GM18505 (cell line): ENCODE data around the gene CGB8.
"Not testable (repeated sequence)": the region's sequence is repeated elsewhere in the genome, so short reads cannot be mapped to it uniquely, and the experiment has no call there.

Experiments used
- ATAC-seq: cut with Tn5 transposase; IDR thresholded peaks from one replicate; pipeline ENCODE4 v1.9.1; 2021; ENCODE audit not compliant: unreplicated experiment
- POLR2A ChIP-seq: IDR thresholded peaks from 4 replicates; pipeline ENCODE4 v1.6.1; 2011; ENCODE audit warnings: borderline replicate concordance; ENCODE audit not compliant: insufficient read depth, insufficient read length; ENCODE audit errors: extremely low read depth

The CGB8 gene

DNA sequence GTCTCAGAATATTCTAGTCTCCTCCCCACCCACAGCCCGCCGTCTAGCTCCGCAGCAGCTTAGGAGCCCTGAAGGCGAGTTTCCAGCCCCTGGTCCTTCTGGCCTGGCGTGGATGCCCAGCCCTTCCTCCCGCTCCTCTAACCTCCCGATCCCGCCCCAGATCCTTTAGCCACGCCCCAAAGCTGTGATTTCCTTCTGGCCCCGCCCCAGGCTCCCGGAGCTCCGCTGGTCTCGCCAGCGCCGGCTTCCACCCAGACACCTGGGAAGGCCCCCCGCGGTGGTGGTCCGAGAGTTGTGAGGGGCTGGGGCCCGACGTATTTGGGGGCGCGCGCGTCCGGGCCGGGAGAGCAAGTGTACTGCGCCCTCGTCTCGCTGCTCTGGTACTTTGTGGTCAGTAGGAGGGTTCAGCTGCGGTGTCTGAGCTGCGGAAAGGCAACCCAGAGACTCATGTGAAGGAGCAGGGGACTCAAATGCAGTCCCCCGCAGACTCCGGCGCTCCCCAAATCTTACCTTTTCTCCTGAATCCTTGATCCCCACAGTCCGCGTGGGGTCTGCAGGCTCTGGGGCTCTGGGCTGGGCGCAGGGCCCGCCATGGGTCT lies 8.8 kb upstream of the CGB8 start, which contains the start of gene CGB7:
Gene CGB7 (minus strand): TSS at position 114 of the 599 bp plus-strand sequence. CDS start 2,374 bp downstream, outside the sequence.
- no peak for TF ChIP-seq POLR2A
- no peak for ATAC-seq

DNA sequence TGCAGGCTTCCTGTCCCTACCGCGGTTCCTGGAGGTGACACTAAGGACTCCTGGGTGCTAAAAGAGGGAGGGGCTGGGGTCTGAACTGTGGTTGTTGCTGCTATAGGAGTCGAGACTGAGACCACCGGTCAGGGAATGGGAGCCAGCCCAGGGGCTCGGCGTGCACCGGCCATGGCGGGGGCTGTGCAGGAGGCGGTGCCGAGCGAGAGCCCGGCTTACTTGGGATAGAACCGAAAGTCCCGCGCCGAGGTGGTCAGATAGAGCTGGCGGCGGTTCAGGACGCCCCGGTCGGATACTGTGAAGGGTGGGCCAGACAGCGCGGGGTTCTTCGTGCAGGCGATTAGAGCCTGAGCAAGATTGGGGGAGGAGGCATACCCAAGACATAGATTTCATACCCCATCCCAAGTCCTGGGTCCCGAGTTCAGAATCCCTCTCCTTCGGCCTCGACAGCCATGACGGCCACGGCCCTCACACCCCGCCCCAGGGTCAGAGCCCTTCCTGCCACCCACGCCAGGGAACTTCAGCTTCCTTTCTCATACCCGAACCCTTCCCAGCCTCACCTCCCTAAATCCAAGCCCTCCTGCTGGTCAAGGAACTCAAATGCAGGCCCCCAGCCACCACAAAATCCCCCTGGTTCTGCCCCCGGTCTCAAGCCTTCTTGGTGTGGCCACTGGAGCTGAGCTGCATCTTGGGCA lies 8.1 kb upstream of the CGB8 start:
- ATAC-seq: not testable (repeated sequence)

DNA sequence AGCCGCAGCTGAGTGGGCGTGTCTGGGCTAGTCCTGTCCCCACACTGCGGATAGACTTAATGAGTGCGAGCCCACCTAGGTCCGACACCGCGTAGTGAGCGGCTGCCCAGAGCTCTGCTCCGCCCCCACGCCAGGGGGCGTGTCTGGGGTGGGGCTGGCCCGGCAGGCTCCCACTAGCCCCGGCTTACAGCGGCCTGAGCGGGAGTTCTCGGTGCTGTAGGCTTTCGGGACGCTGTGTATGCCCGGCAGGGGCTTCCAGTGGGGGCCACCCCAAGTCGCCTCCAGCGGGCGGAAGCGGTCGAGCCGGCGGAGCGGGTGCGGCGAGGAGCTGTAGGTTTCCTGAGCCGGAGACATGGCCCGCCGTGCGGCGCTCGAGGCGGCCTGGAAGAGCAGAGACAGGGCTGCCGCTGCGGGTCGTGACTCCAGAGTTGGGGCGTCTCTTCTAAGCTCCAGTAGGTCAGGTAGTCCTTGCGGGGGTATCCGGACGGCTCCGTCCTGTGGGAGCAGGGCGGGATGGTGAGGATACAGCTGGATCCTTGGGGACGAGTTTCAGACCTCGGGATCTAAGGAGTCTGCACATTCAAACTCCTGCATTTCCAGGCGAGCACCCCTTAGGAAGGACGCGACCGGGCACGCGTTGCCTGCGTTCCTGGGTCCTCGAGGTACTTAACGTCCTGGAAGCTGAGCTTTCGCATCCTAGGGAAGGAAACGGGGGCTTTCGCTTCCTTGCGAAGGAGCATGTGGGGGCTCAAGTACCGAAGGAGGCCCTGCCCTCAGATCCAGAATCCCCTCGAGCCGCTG lies 7.4 kb upstream of the CGB8 start:
- ATAC-seq: no peak
- no peak for TF ChIP-seq POLR2A

DNA sequence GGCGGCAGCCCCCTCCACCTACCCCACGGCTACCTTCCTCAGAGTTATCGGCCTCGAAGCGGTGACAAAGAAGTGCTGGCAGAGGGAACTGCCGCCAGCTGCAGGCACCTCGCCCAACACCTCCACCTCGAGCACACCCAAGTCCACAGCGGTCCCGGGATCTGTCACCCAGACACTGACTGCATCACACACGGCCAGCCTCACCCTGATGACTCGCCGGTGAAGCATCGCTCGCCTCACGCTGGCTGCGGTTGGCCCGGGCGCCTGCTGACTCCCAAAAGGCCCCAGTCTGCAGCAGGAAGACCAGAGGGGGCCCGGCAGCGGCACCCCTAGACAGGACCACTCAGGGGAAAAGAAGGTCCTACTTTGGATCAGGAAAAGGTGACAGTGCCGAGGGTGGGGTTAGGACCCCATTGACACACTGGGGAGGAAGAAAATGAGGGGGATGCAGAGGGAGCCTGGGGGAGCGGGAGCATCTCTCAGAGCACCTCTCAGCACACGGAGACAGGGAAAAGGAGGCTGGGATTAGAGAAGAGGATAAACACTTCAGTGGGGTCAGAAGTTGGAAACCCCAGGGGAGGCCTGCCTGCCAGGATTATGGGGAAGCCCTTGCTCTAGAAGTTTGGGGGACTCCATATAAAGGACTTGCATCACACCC lies 1.6 kb upstream of the CGB8 start:
- ATAC-seq: not testable (repeated sequence)

DNA sequence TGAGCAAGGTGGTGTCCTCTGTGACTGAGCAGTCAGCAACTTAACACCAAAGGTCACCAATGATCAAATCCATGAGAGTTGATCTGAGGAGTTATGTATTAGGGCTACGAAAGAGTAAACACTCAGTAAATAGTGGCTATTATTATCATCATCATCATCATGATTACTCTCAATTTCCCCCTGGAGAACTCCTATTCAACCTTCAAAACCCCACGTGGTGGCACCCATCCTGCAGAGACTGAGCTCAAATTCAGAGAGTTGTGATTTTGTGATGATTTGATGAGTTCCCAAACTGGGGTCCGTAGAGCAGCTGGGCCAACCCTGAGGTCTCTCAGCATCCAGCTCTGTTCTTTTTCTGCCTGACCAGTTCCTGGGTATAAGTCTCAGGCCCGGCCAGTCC lies 923 bp upstream of the CGB8 start:
- ATAC-seq: not testable (repeated sequence)

DNA sequence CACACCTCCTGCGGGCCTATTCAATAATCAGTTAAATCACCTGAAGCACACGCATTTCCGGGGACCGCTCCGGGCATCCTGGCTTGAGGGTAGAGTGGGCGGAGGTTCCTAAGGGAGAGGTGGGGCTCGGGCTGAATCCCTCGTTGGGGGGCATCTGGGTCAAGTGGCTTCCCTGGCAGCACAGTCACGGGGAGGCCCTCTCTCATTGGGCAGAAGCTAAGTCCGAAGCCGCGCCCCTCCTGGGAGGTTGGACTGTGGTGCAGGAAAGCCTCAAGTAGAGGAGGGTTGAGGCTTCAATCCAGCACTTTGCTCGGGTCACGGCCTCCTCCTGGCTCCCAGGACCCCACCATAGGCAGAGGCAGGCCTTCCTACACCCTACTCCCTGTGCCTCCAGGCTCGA lies 5.4 kb downstream of the CGB8 start, which contains the start of gene CGB5:
Gene CGB5 (plus strand): TSS at position 301 of the 400 bp plus-strand sequence. CDS start 362 bp downstream, outside the sequence.
- ATAC-seq: not testable (repeated sequence)

DNA sequence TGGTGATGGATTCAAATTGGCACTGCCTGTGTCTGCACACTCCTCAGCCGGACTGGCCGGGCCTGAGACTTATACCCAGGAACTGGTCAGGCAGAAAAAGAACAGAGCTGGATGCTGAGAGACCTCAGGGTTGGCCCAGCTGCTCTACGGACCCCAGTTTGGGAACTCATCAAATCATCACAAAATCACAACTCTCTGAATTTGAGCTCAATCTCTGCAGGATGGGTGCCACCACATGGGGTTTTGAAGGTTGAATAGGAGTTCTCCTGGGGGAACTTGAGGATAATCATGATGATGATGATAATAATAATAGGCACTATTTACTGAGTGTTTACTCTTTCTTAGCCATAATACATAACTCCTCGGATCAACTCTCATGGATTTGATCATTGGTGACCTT lies 6.2 kb downstream of the CGB8 start:
- not testable (repeated sequence) for ATAC-seq

DNA sequence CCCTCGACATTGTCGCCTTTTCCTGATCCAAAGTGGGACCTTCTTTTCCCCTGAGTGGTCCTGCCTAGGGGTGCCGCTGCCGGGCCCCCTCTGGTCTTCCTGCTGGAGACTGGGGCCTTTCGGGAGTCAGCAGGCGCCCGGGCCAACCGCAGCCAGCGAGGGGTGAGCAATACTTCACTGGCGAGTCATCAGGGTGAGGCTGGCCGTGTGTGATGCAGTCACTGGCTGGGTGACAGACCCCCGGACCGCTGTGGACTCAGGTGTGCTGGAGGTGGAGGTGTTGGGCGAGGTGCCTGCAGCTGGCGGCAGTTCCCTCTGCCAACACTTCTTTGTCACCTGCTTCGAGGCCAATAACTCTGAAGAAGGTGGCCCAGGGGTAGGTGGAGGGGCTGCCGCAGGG lies 6.7 kb downstream of the CGB8 start:
- no peak for TF ChIP-seq POLR2A
- ATAC-seq: no peak

DNA sequence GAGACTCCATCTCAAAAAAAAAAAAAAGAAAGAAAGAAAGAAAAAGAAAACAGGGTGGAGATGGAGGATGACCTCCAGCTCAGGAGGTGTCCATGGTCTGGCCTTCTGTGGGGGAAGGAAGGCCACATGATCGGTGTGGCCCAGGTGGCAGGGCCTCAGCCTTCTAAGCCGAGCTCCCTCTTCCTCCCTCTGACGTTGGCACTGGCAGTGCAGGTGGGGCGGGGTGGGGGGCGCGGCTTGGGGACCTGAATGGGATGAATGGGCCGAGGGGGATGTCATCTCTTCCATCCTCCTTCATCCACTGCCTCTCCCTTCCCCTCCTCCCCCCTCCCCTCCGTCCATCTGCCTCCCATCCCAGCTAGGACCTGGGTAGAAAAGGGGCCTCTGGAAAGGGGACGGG lies 9.2 kb downstream of the CGB8 start:
- ATAC-seq: not testable (repeated sequence)

DNA sequence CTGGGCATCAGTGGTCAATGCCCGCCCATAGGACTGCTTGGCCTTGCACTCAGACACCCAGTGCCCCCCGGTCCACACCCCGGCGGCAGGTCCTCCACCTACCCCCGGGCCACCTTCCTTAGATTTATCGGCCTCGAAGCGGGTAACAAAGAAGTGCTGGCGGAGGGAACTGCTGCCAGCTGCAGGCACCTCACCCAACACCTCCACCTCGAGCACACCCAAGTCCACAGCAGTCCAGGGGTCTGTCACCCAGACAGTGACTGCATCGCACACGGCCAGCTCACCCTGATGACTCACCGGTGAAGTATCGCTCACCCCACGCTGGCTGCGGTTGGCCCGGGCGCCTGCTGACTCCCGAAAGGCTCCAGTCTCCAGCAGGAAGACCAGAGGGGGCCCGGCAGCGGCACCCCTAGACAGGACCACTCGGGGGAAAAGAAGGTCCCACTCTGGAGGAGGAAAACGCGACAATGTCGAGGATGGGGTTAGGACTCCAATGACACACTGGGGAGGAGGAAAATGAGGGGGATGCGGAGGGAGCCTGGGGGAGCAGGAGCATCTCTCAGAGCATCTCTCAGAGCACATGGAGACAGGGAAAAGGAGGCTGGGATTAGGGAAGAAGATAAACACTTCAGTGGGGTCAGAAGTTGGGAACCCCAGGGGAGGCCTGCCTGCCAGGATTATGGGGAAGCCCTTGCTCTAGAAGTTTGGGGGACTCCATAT lies 10.2 kb downstream of the CGB8 start:
- not testable (repeated sequence) for ATAC-seq

DNA sequence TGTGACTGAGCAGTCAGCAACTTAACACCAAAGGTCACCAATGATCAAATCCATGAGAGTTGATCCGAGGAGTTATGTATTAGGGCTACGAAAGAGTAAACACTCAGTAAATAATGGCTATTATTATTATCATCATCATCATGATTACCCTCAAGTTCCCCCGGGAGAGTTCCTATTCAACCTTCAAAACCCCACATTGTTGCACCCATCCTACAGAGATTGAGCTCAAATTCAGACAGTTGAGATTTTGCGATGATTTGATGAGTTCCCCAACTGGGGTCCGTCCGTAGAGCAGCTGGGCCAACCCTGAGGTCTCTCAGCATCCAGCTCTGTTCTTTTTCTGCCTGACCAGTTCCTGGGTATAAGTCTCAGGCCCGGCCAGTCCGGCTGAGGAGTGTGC lies 10.8 kb downstream of the CGB8 start:
- ATAC-seq: not testable (repeated sequence)

DNA sequence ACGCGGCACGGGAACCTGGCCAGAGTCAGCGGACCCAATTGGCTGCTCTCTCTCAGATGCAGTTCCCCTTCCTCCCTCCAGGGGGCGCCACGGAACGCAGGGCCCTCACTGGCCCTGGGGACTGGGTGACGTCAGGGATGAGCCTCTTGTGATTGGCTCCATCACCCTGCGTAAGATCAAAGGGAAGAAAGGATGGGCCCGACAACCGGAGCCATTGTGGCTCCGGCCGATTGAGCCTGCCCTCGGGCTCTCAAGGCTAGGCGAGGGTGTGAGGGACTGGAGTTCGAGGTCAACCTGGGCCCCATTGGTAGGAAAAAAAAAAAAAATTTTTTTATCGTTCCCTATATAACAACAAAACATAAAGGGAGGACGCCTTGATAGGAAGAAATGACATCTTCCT lies 12.1 kb downstream of the CGB8 start, which contains the start of gene CGB1:
Gene CGB1 (minus strand): TSS at position 81 of the 400 bp plus-strand sequence. CDS start 184 bp downstream, outside the sequence.
- not testable (repeated sequence) for ATAC-seq

DNA sequence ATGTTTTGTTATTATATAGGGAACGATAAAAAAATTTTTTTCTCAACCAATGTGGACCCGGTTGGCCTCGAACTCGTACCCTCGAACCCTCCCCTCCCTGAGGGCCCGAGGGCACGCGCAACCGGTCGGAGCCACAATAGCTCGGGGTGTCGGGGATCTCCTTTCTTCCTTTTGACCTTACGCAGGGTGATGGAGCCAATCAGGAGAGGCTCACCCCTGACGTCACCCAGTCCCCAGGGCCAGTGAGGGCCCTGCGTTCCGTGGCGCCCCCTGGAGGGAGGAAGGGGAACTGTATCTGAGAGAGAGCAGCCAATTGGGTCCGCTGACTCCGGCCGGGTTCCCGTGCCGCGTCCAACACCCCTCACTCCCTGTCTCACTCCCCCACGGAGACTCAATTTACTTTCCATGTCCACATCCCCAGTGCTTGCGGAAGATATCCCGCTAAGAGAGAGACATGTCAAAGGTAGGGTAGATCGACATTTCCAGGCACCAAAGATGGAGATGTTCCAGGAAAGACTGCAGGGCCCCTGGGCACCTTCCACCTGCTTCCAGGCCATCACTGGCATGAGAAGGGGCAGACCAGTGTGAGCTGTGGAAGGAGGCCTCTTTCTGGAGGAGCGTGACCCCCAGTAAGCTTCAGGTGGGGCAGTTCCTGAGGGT lies 17.1 kb downstream of the CGB8 start, which contains the start of gene CGB2:
Gene CGB2 (plus strand): TSS at position 249 of the 660 bp plus-strand sequence. CDS start 206 bp downstream, at position 455.
- ATAC-seq: not testable (repeated sequence)

DNA sequence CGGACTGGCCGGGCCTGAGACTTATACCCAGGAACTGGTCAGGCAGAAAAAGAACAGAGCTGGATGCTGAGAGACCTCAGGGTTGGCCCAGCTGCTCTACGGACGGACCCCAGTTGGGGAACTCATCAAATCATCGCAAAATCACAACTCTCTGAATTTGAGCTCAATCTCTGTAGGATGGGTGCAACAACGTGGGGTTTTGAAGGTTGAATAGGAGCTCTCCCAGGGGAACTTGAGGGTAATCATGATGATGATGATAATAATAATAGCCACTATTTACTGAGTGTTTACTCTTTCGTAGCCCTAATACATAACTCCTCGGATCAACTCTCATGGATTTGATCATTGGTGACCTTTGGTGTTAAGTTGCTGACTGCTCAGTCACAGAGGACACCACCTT lies 18.6 kb downstream of the CGB8 start:
- ATAC-seq: not testable (repeated sequence)

DNA sequence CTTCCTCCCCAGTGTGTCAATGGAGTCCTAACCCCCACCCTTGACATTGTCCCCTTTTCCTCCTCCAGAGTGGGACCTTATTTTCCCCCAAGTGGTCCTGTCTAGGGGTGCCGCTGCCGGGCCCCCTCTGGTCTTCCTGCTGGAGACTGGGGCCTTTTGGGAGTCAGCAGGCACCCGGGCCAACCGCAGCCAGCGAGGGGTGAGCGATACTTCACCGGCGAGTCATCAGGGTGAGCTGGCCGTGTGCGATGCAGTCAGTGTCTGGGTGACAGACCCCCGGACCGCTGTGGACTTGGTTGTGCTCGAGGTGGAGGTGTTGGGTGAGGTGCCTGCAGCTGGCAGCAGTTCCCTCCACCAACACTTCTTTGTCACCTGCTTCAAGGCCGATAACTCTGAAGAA lies 19.2 kb downstream of the CGB8 start:
- not testable (repeated sequence) for ATAC-seq

DNA sequence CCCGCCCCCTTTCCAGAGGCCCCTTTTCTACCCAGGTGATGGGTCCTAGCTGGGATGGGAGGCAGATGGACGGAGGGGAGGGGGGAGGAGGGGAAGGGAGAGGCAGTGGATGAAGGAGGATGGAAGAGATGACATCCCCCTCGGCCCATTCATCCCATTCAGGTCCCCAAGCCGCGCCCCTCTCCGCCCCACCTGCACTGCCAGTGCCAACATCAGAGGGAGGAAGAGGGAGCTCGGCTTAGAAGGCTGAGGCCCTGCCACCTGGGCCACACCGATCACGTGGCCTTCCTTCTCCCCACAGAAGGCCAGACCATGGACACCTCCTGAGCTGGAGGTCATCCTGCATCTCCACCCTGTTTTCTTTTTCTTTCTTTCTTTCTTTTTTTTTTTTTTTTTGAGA lies 20.2 kb downstream of the CGB8 start:
- ATAC-seq: not testable (repeated sequence)

DNA sequence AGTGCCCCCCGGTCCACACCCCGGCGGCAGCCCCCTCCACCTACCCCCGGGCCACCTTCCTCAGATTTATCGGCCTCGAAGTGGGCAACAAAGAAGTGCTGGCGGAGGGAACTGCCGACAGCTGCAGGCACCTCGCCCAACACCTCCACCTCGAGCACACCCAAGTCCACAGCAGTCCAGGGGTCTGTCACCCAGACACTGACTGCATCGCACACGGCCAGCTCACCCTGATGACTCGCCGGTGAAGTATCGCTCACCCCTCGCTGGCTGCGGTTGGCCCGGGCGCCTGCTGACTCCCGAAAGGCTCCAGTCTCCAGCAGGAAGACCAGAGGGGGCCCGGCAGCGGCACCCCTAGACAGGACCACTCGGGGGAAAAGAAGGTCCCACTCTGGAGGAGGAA lies 23.3 kb downstream of the CGB8 start:
- ATAC-seq: not testable (repeated sequence)

DNA sequence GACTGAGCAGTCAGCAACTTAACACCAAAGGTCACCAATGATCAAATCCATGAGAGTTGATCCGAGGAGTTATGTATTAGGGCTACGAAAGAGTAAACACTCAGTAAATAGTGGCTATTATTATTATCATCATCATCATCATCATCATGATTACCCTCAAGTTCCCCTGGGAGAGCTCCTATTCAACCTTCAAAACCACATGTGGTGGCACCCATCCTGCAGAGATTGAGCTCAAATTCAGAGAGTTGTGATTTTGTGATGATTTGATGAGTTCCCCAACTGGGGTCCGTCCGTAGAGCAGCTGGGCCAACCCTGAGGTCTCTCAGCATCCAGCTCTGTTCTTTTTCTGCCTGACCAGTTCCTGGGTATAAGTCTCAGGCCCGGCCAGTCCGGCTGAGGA lies 23.8 kb downstream of the CGB8 start:
- not testable (repeated sequence) for ATAC-seq

DNA sequence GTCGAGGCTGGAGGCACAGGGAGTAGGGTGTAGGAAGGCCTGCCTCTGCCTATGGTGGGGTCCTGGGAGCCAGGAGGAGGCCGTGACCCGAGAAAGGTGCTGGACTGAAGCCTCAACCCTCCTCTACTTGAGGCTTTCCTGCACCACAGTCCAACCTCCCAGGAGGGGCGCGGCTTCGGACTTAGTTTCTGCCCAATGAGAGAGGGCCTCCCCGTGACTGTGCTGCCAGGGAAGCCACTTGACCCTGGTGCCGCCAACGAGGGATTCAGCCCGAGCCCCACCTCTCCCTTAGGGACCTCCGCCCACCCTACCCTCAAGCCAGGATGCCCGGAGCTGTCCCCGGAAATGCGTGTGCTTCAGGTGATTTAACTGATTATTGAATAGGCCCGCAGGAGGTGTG lies 24.7 kb downstream of the CGB8 start, which contains the start of gene CGB3:
Gene CGB3 (minus strand): TSS at position 101 of the 400 bp plus-strand sequence. CDS start 362 bp downstream, outside the sequence.
- ATAC-seq: not testable (repeated sequence)
